NOMO-1 (cell line): ENCODE results near the gene ATP1A4.

ENCODE experiments used
- DNase-seq, 2 experiments: peaks; one replicate each; lab custom pipeline; 2025; ENCODE audit not compliant: unreplicated experiment in 2 of 2; lab: John Stamatoyannopoulos, UW

Gene ATP1A4

GRCh38 chr1:160224606-160225005 is 73.2 kb downstream of the ATP1A4 start:
- no peak for DNase-seq

GRCh38 chr1:160225345-160225744 is 73.9 kb downstream of the ATP1A4 start:
- DNase-seq = no peak

- no peak for DNase-seq
These were observed 75.2 kb downstream of the ATP1A4 start for GRCh38 chr1:160226623-160227022.

GRCh38 chr1:160227034-160227433 is 75.6 kb downstream of the ATP1A4 start:
- DNase-seq = no peak

GRCh38 chr1:160227561-160227960 is 76.2 kb downstream of the ATP1A4 start:
- no peak for DNase-seq

- DNase-seq = no peak
These were observed 77.0 kb downstream of the ATP1A4 start for GRCh38 chr1:160228431-160228830.

- DNase-seq = no peak
These were observed 81.5 kb downstream of the ATP1A4 start for GRCh38 chr1:160232911-160233310.
